SU-DHL-6 (cell line): ENCODE measurements around the gene FAH.

Source experiments
- H2AFZ ChIP-seq: fragments of 200-600 bp; sonication (generic); 2 replicates; pipeline ENCODE4 v1.6.1; 2014; ENCODE audit warnings: low read depth, mild to moderate bottlenecking, moderate library complexity, mixed read lengths, antibody characterized with exemption, low read length; ENCODE audit not compliant: severe bottlenecking
- H3F3A ChIP-seq: fragments of 200-600 bp; shearing (Covaris generic); 2 replicates; pipeline ENCODE4 v1.6.0; 2016; ENCODE audit warnings: antibody characterized with exemption, mild to moderate bottlenecking; ENCODE audit not compliant: insufficient read depth
- H3K27ac ChIP-seq: fragments of 200-600 bp; sonication (generic); 2 replicates; pipeline ENCODE4 v1.5.1; 2016; ENCODE audit warnings: low read depth, mild to moderate bottlenecking, low read length, moderate library complexity, mixed read lengths
- H3K27me3 ChIP-seq: fragments of 200-600 bp; sonication (generic), shearing (Covaris generic); 2 replicates; pipeline ENCODE4 v1.6.0; 2014; ENCODE audit warnings: mild to moderate bottlenecking, low read length
- H3K36me3 ChIP-seq: fragments of 200-600 bp; sonication (generic); 2 replicates; pipeline ENCODE4 v1.6.1; 2014; ENCODE audit warnings: mild to moderate bottlenecking, low read length, mixed read lengths
- H3K4me2 ChIP-seq: fragments of 300-600, 200-600 bp; shearing (Covaris generic), sonication (generic); 2 replicates; pipeline ENCODE4 v1.6.0; 2014; ENCODE audit warnings: low read length, low read depth, mild to moderate bottlenecking; ENCODE audit not compliant: poor library complexity, severe bottlenecking
- H3K4me3 ChIP-seq: fragments of 200-600 bp; sonication (generic); 2 replicates; pipeline ENCODE4 v1.5.1; 2014; ENCODE audit warnings: antibody characterized with exemption, low read length, mild to moderate bottlenecking, mixed read lengths; ENCODE audit not compliant: insufficient read depth, poor library complexity, severe bottlenecking
- H3K79me2 ChIP-seq: fragments of 200-600 bp; sonication (generic); 2 replicates; pipeline ENCODE4 v1.6.1; 2014; ENCODE audit warnings: mild to moderate bottlenecking, low read length, moderate library complexity; ENCODE audit not compliant: insufficient read depth
- H3K9ac ChIP-seq: fragments of 200-600 bp; sonication (generic); 2 replicates; pipeline ENCODE4 v1.7.0; 2014; ENCODE audit warnings: mild to moderate bottlenecking, low read length
- H3K9me2 ChIP-seq: fragments of 200-600 bp; sonication (generic); replicated peaks from 2 replicates; pipeline ENCODE4 v1.6.1; 2014; ENCODE audit warnings: low read length; ENCODE audit not compliant: insufficient read depth
- H3K9me3 ChIP-seq: fragments of 200-600 bp; sonication (generic); 2 replicates; pipeline ENCODE4 v1.6.1; 2014; ENCODE audit warnings: low read length, mixed read lengths; ENCODE audit not compliant: insufficient read depth
- H4K20me1 ChIP-seq: fragments of 200-600 bp; sonication (generic); 2 replicates; pipeline ENCODE4 v1.6.1; 2014; ENCODE audit warnings: low read depth, mild to moderate bottlenecking, antibody characterized with exemption, low read length, moderate library complexity, mixed read lengths
- CTCF ChIP-seq: fragments of 200-600 bp; sonication (generic); IDR thresholded peaks from one replicate; pipeline ENCODE4 v1.5.1; 2017; ENCODE audit warnings: antibody characterized with exemption, mild to moderate bottlenecking, low read length, moderate library complexity; ENCODE audit not compliant: insufficient read depth, poor library complexity, severe bottlenecking
- EZH2phosphoT487 ChIP-seq: fragments of 200-600 bp; sonication (generic), shearing (Covaris generic); conservative IDR thresholded peaks from 2 replicates; pipeline ENCODE4 v1.6.1; 2018; ENCODE audit warnings: mild to moderate bottlenecking, antibody characterized with exemption, low read length, moderate library complexity, mixed read lengths

Gene FAH

DNA sequence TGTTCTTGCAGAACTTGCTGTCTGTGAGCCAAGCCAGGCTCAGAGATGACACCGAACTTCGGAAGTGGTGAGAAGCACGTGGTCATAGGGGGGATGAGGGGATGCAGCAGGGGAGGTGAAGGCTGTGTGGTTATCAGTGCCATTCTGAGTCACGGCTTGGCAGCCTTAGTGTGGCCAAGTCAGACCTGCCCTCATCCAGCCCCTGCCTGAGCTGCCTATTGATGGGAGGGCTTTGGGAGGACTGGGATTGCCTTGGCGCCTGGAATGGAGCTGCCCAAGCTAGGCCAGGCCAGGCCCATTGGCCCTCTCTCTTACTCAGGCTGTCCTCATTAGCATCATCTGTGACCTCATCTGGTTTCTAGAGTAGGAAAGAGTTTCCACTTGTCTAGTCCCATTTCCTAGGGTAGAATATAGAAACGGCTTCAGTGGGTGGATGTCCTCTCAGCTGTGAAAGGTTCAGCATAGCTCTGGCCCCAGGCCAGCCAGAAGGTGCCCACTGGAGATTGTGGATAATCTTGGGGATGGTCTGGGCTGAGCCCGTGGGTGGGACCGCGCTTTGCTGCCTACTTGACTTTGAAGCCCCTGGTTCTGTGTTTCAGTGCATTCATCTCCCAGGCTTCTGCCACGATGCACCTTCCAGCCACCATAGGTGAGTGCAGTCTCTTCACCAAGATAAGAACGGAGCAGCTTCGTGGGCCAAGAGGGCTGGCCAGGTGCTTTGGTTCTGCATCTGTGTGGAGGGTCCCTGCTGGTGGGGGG lies 7.2 kb downstream of the FAH start:
- Histone ChIP-seq H3K27me3 (no peaks in the 10 kb centered on the region), H3K9me3 (no peaks in the 10 kb centered on the region), H4K20me1 (no peaks in the 10 kb centered on the region), H3K36me3 (no peaks in the 10 kb centered on the region), H3K4me3 (no peak overlapping the region), H3K4me2 (no peak overlapping the region), H2AFZ (no peak overlapping the region), H3K79me2 (no peaks in the 10 kb centered on the region), H3F3A (no peaks in the 10 kb centered on the region), H3K27ac (no peak overlapping the region), H3K9me2 (no peaks in the 10 kb centered on the region), H3K9ac (no peak overlapping the region)
- no peak for TF ChIP-seq EZH2phosphoT487
- no peak for TF ChIP-seq CTCF

- Histone ChIP-seq H3K9ac (no peak overlapping the region), H3K27ac (no peak overlapping the region), H3K9me3 (no peaks in the 10 kb centered on the region), H3K36me3 (no peaks in the 10 kb centered on the region), H4K20me1 (no peaks in the 10 kb centered on the region), H3K79me2 (no peaks in the 10 kb centered on the region), H3K4me3 (no peak overlapping the region), H3K9me2 (no peaks in the 10 kb centered on the region), H3F3A (no peaks in the 10 kb centered on the region), H3K27me3 (no peaks in the 10 kb centered on the region), H2AFZ (no peak overlapping the region), H3K4me2 (no peak overlapping the region)
- TF ChIP-seq EZH2phosphoT487 = no peak
- no peak for TF ChIP-seq CTCF
These were observed 7.9 kb downstream of the FAH start for GRCh38 chr15:80160570-80161156.

- no peaks in the 10 kb centered on the region for H3K9me2 ChIP-seq
- no peak overlapping the region for H3K4me3 ChIP-seq
- no peak for TF ChIP-seq CTCF
- H4K20me1 ChIP-seq = no peaks in the 10 kb centered on the region
- no peak overlapping the region for H3K9ac ChIP-seq
- H3K27me3 ChIP-seq = no peaks in the 10 kb centered on the region
- no peak overlapping the region for H3K27ac ChIP-seq
- no peaks in the 10 kb centered on the region for H3K79me2 ChIP-seq
- H3K4me2 ChIP-seq = no peak overlapping the region
- H3F3A ChIP-seq = no peaks in the 10 kb centered on the region
- no peaks in the 10 kb centered on the region for H3K36me3 ChIP-seq
- no peaks in the 10 kb centered on the region for H3K9me3 ChIP-seq
- no peak overlapping the region for H2AFZ ChIP-seq
These were observed 8.7 kb downstream of the FAH start for GRCh38 chr15:80161468-80162016.
